HCT116 (cell line): ENCODE measurements around the gene TIMM17A. TPM values are rescaled to one million over a fixed set of nuclear protein-coding genes. Genes with fewer than 3 reads are reported as not detected.

Source experiments
- ATAC-seq: fragments of 200-7000 bp; cut with Tn5 transposase; 2 replicates; pipeline ENCODE4 v1.9.1; 2020; ENCODE audit warnings: mild to moderate bottlenecking, moderate library complexity
- BruUV-seq: library from RNA; stranded (reverse); fragments of 400-500 nt; replicated peaks from 2 replicates; lab custom pipeline; 2021; lab: Mats Ljungman, UMichigan
- CTCF ChIA-PET: fragments of 300-600 bp; sonication (Branson Sonifier 250); formaldehyde crosslinking; loops from one replicate; lab custom pipeline; 2021; ENCODE audit warnings: antibody characterized with exemption; lab: Charles Lee
- POLR2A ChIA-PET: fragments of 300-600, 350-600 bp; sonication (Branson Sonifier 250); formaldehyde crosslinking; loops from one replicate; lab custom pipeline; 2021; ENCODE audit warnings: antibody characterized with exemption; lab: Charles Lee
- RAD21 ChIA-PET, 2 experiments: fragments of 300-600 bp; sonication (Branson Sonifier 250); formaldehyde crosslinking; loops; one replicate each; lab custom pipeline; 2023; ENCODE audit warnings: low total read pairs in 2 of 2; ENCODE audit not compliant: uncharacterized antibody in 2 of 2, unreplicated experiment in 2 of 2, low non-redundant PET in 1 of 2; lab: Charles Lee
- DNase-seq: peaks from one replicate; pipeline ENCODE4 v3.0.0-alpha.2; 2010; ENCODE audit warnings: low read depth, low spot score
- H2AFZ ChIP-seq: fragments of 200-600 bp; shearing (Covaris generic), sonication (generic); 2 replicates; pipeline ENCODE4 v1.6.1; 2017; ENCODE audit warnings: low read depth, mixed run types, mixed read lengths, antibody characterized with exemption, low read length; ENCODE audit not compliant: poor library complexity, severe bottlenecking
- H3K27ac ChIP-seq: 2 replicates; pipeline ENCODE4 v1.5.1; 2012; ENCODE audit warnings: low read depth, low read length
- H3K27me3 ChIP-seq: fragments of 200-600 bp; sonication (generic); 2 replicates; pipeline ENCODE4 v1.6.1; 2016; ENCODE audit warnings: mixed run types, low read length, mixed read lengths; ENCODE audit not compliant: insufficient read depth
- H3K36me3 ChIP-seq, 2 experiments: fragments of 200-500 bp in 1 of 2; fragments of 200-600 bp in 1 of 2; sonication (Bioruptor generic) in 1 of 2; sonication (generic) in 1 of 2; 2 replicates each; pipeline versions ENCODE4 v1.5.1 to v1.6.1; 2014 to 2016; ENCODE audit warnings: low read length in 2 of 2, inconsistent platforms in 1 of 2, mixed read lengths in 1 of 2, mixed run types in 1 of 2; ENCODE audit not compliant: insufficient read depth in 2 of 2, control insufficient read depth in 1 of 2
- H3K4me1 ChIP-seq, 2 experiments: fragments of 200-600 bp in 1 of 2; sonication (generic) in 1 of 2; 2 replicates each; pipeline versions ENCODE4 v1.5.1 to v1.6.1; 2012 to 2017; ENCODE audit warnings: low read length in 2 of 2, inconsistent platforms in 1 of 2, mild to moderate bottlenecking in 1 of 2, mixed read lengths in 1 of 2, mixed run types in 1 of 2, moderate library complexity in 1 of 2; ENCODE audit not compliant: insufficient read depth in 2 of 2, control insufficient read depth in 1 of 2
- H3K4me2 ChIP-seq: fragments of 200-600 bp; sonication (generic); 2 replicates; pipeline ENCODE4 v1.6.1; 2017; ENCODE audit warnings: mixed run types, low read length, mixed read lengths
- H3K4me3 ChIP-seq, 2 experiments: fragments of 200-600 bp in 1 of 2; sonication (generic) in 1 of 2; replicated peaks in 1 of 2; 2 replicates each; pipeline ENCODE4 v1.5.1; 2011 to 2016; ENCODE audit warnings: low read length in 2 of 2, control low read depth in 1 of 2, low read depth in 1 of 2, mild to moderate bottlenecking in 1 of 2, mixed read lengths in 1 of 2, mixed run types in 1 of 2
- H3K79me2 ChIP-seq: fragments of 200-600 bp; sonication (generic); 2 replicates; pipeline ENCODE4 v1.6.1; 2017; ENCODE audit warnings: mild to moderate bottlenecking, mixed run types, low read length, moderate library complexity, mixed read lengths; ENCODE audit not compliant: insufficient read depth
- H3K9ac ChIP-seq: fragments of 200-600 bp; sonication (generic); 2 replicates; pipeline ENCODE4 v1.6.1; 2016; ENCODE audit warnings: low read length, mixed read lengths
- H3K9me2 ChIP-seq: fragments of 200-600 bp; sonication (generic), shearing (Covaris generic); 2 replicates; pipeline ENCODE4 v1.6.1; 2017; ENCODE audit warnings: mixed run types, mild to moderate bottlenecking, moderate library complexity; ENCODE audit not compliant: insufficient read depth
- H3K9me3 ChIP-seq, 2 experiments: fragments of 200-500 bp in 1 of 2; fragments of 200-600 bp in 1 of 2; sonication (Bioruptor generic) in 1 of 2; sonication (generic) in 1 of 2; 2 replicates each; pipeline ENCODE4 v1.6.1; 2014 to 2017; ENCODE audit warnings: low read length in 2 of 2, mixed read lengths in 2 of 2, inconsistent platforms in 1 of 2, low read depth in 1 of 2, mild to moderate bottlenecking in 1 of 2, mixed run types in 1 of 2, moderate library complexity in 1 of 2; ENCODE audit not compliant: control insufficient read depth in 1 of 2, insufficient read depth in 1 of 2
- H4K20me1 ChIP-seq: fragments of 200-600 bp; sonication (generic), shearing (Covaris generic); 2 replicates; pipeline ENCODE4 v1.6.1; 2017; ENCODE audit warnings: mixed run types, mild to moderate bottlenecking, moderate library complexity; ENCODE audit not compliant: insufficient read depth
- CEBPB ChIP-seq: IDR thresholded peaks from 2 replicates; pipeline ENCODE4 v1.6.1; 2012; ENCODE audit warnings: low read depth
- ELF1 ChIP-seq: IDR thresholded peaks from 2 replicates; pipeline ENCODE4 v1.6.1; 2012; ENCODE audit warnings: low read depth, borderline replicate concordance
- POLR2AphosphoS5 ChIP-seq: IDR thresholded peaks from 2 replicates; pipeline ENCODE4 v1.6.1; 2011; ENCODE audit warnings: mild to moderate bottlenecking, low read depth, low read length, moderate library complexity
- RAD21 ChIP-seq: IDR thresholded peaks from 2 replicates; pipeline ENCODE4 v1.6.1; 2012; ENCODE audit warnings: low read depth, mild to moderate bottlenecking
- SP1 ChIP-seq: IDR thresholded peaks from 2 replicates; pipeline ENCODE4 v1.6.1; 2012; ENCODE audit warnings: low read depth
- TCF7L2 ChIP-seq: IDR thresholded peaks from 2 replicates; pipeline ENCODE4 v1.7.0; 2011; ENCODE audit warnings: borderline replicate concordance, inconsistent platforms; ENCODE audit not compliant: insufficient read depth, insufficient read length; ENCODE audit errors: extremely low read depth
- YY1 ChIP-seq: IDR thresholded peaks from 2 replicates; pipeline ENCODE4 v1.6.1; 2011; ENCODE audit warnings: low read length, low read depth, moderate library complexity, mild to moderate bottlenecking; ENCODE audit not compliant: insufficient replicate concordance; ENCODE audit errors: extremely low read depth
- intact Hi-C: fragments of 100-400 bp; cut with micrococcal nuclease; formaldehyde crosslinking; loops from 2 replicates; pipeline ENCODE4 v1.10.0; 2022
- total RNA-seq: library from RNA; stranded (reverse); gene quantifications from one replicate; pipeline ENCODE4 v1.2.1, GENCODE V29; 2021; ENCODE audit not compliant: unreplicated experiment

TIMM17A gene
- total RNA-seq, 1 experiment from 2014 or later: 100 TPM

DNA sequence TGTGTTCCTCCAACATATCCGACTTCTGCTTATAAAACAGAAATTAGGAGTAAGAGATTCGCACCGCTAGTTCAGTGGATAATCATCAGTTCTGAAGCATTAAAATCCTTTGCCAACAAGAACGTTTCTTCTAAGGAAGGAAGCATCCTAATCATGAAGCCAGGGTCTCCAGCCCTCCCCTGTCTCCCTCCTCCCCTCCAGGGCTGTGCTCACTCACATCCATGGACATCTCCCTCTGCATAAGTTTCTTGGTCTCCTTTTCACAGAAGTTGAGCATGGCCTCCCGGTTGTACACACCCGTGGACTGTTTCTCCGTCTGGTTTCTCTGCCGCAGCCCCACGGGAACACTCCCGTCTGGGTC, 9.5 kb upstream of the TIMM17A start:
- Histone ChIP-seq H3K4me2 (no peak overlapping the region), H4K20me1 (no peaks in the 10 kb centered on the region), H3K27ac (no peak overlapping the region), H3K9me3 (no peaks in the 10 kb centered on the region), H3K27me3 (peaks cover 11% of the 10 kb centered on the region), H3K36me3 (no peaks in the 10 kb centered on the region)
- no peak for DNase-seq
- RAD21 ChIA-PET: no interaction called here
- TF ChIP-seq SP1 (no peak), RAD21 (no peak), CEBPB (no peak), POLR2AphosphoS5 (no peak), ELF1 (no peak), YY1 (no peak)
- TF ChIP-seq, all 23 proteins: peak for 0
- ChIA-PET POLR2A (interaction anchor here (1.0 kb wide), 1 partner anchor 9 kb away, joined by 5 read pairs; the partner anchor contains the start of gene TIMM17A), CTCF (interaction anchor here (1.1 kb wide), 2 partner anchors 50 kb away, joined by 4 to 5 read pairs; no protein-coding TSS in a partner anchor)
- H3K79me2 ChIP-seq: no peaks in the 10 kb centered on the region
- no peak for ATAC-seq
- no peak overlapping the region for H3K4me3 ChIP-seq
- intact Hi-C loops: no loop called here
- peaks cover 10 to 11% of the 10 kb centered on the region in 2 experiments; a peak in 3 of 4 replicates for H3K4me1 ChIP-seq
- H3K9ac ChIP-seq: no peak overlapping the region
- no peak overlapping the region for H2AFZ ChIP-seq
- H3K9me2 ChIP-seq: no peaks in the 10 kb centered on the region
- no TSS peak for BruUV-seq

- RAD21 ChIA-PET: no interaction called here
- peak; percentile 64 for ATAC-seq
- H3K4me3 ChIP-seq: no peak within 1 kb of the TSS
Measured at GRCh38 chr1:201946224-201946908, 8.9 kb upstream of the TIMM17A start, which contains the start of gene LMOD1. Gene LMOD1 (minus strand): TSS chr1:201946548. CDS start chr1:201946340, 208 bp downstream.

More at GRCh38 chr1:201946224-201946908, 8.9 kb upstream of the TIMM17A start, which contains the start of gene LMOD1:
- ChIA-PET CTCF (interaction anchor here (1.1 kb wide), 1 partner anchor 51 kb away, joined by 4 read pairs; no protein-coding TSS in a partner anchor), POLR2A (interaction anchor here (1.0 kb wide), 1 partner anchor 8 kb away, joined by 5 read pairs; the partner anchor contains the start of gene TIMM17A)
- H3K9me3 ChIP-seq: no peaks in the 10 kb centered on the region
- TF ChIP-seq TCF7L2 (peak; percentile 60), ELF1 (no peak), SP1 (no peak)
- H3K79me2 ChIP-seq: no peaks in the 10 kb centered on the region
- H2AFZ ChIP-seq: no peak within 1 kb of the TSS
- no peak within 1 kb of the TSS for H3K9ac ChIP-seq
- H3K4me2 ChIP-seq: 0 out of 2 replicates have a peak within 1 kb of the TSS, but pooled peaks have one; percentile 21
- peaks cover 11% of the 10 kb centered on the region for H3K27me3 ChIP-seq
- H3K9me2 ChIP-seq: no peaks in the 10 kb centered on the region
- H3K27ac ChIP-seq: no peak within 1 kb of the TSS
- no peaks in the 10 kb centered on the region for H4K20me1 ChIP-seq
- intact Hi-C loops: no loop called here
- BruUV-seq: no TSS peak
- peaks cover 9 to 11% of the 10 kb centered on the region in 2 experiments; a peak in 3 of 4 replicates for H3K4me1 ChIP-seq
- no peak for DNase-seq
- H3K36me3 ChIP-seq: no peaks in the 10 kb centered on the region
